T-helper 2 cell treated with Interferon-gamma antibody and Interleukin-4, amounts not matched to agents 100 ng/mL and 5 ng/mL, for 36 hours (primary cell): ENCODE results near the gene PNPO. TPM values are rescaled to one million over a fixed set of nuclear protein-coding genes. Genes with fewer than 3 reads are reported as not detected.

ENCODE experiments used
- intact Hi-C: fragments of 100-400 bp; cut with micrococcal nuclease; formaldehyde crosslinking; loops from one replicate; pipeline ENCODE4 v1.15.1; 2023
- total RNA-seq: library from RNA; stranded (reverse); gene quantifications from 2 replicates; pipeline ENCODE4 v1.2.3, GENCODE V29; 2022

PNPO gene
- total RNA-seq: 37.9 and 39.4 TPM in 2 replicates

DNA sequence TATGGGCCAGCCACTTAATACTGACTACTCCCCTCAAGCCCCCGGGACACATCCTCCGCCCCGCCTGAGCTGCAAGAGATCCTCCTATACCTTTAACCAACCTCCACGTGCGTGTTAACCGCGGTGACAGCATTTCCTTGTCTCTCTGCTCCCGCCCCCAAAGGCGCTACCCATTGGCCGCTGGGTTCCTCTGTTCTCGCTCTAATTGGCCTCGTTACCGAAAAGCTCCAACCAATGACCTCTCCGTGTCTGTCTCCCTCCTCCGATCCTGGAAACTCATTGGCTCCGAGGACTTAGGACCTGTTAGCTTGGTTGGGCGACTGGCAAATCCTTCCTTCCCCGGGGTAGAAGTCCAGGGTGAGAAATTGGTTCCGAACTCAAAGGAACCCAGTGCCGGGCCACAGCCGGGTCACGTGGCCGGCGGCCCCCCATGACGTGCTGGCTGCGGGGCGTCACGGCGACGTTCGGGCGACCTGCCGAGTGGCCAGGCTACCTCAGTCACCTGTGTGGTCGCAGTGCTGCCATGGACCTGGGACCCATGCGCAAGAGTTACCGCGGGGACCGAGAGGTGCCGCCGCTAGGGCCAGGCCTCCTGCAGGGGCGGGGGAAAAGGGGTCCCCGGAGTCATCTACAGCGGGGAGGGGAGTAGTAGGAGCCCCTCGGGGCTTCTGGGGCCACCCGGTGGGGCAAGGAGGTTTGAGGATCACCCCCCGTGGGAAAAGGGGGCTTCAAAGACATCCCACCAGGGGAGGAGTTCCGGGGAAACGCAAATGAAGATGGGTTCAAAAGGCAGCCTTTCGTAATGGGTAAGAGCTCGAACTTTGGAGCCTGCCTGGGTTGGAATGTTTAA is at the start of gene PNPO:
Gene PNPO (plus strand): TSS at position 326 of the 850 bp plus-strand sequence. CDS start 105 bp downstream, at position 431.
- intact Hi-C loops: loop anchor here (1.0 to 10.0 kb wide), 5 partner anchors 29 to 163 kb away; partner anchors contain the start of genes CBX1, CDK5RAP3, NFE2L1 and SCRN2

DNA sequence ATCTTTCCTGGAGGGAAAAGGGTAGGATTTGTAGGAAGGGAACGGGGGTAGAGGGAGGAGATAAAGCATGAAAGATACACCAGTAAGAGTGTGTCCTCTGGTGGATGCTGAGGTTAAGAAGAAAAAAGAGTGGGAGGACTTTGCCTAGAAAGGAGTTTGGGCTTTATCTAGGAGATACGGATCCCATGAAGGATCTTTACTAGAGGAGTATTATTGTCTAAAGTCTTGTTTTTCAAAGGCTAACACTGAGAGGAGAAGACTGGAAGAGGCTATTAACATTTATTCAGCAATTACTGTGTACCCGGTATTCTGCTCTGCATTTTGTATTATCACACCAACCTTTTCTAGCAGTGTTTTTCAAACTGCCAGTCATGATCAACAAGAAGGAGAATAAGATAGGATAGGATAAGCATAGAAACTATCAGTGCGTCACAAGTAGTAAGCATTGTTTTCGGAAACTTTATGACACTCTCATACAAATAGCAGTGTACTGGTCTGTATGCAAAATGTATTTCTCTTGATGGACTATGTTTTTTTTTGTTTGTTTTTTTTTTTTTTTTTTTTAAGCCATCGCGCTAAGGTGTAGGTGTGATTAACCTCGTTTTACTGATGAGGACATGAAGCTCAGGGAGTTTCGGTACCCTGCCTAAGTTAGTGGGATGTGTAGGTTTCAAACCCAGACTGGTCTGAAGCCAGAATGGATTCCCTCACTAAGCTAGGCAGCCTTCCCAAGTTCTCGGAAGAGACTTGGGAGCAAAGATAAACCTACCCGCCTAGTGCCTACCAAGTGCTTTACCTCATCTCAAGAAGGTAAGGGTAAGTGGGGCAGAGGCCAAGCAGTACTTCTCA is 46.6 kb upstream of the PNPO start:
- intact Hi-C loops: loop anchor here (2.0 to 5.0 kb wide), 4 partner anchors 54 to 1013 kb away; partner anchors contain the start of genes TBX21 and UBE2Z

GRCh38 chr17:47895347-47895855 is 46.0 kb upstream of the PNPO start:
- intact Hi-C loops: loop anchor here (2.0 to 5.0 kb wide), 4 partner anchors 53 to 1012 kb away; partner anchors contain the start of genes TBX21 and UBE2Z

DNA sequence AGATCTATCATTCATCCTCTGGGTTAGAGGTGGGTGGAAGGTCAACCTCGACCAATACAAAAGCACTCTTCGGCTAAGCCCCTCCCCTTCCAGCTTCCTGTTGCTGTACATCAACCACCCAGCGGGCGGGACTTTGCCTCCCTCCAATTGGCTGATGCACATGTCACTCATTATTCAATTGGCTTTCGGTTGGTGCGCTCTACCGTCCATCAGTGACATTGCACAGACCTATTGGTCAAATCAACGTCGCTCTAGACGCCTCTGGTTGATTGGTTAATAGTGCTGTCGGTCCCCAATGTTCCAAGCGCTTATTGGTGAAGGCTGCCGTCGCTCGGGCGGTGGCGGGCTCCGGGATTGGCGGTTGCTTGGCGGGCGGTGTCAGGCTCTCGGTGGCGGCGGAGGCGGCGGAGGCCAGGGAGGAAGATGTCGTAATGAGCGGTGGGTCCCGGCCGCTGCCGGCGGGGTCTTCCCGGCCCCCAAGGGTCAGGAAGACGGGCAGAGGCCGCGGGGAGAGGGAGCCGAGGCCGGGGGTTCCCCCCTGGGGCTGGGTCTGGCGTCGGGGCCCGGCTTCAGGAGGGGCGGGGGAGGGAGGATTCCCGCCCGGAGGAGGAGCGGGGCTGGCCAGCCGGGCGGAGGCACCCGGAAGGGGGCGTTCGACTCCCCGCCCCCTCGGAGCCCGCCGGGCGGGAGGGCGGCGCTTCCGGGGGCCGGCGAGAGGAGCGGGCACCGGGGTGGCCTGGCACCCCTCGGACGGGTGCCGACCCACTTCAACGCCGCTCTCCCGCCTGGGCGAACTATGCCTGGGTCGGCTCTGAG is 45.3 kb upstream of the PNPO start, which contains the start of gene SP2:
Gene SP2 (plus strand): TSS at position 381 of the 816 bp plus-strand sequence. CDS start 51 bp downstream, at position 432.
- intact Hi-C loops: loop anchor here (1.0 to 5.0 kb wide), 8 partner anchors 45 to 1011 kb away; partner anchors contain the start of genes KPNB1, LRRC46, MRPL10 and PNPO

- intact Hi-C loops: loop anchor here (1.0 to 5.0 kb wide), 6 partner anchors 44 to 1010 kb away; partner anchors contain the start of genes KPNB1, LRRC46, MRPL10 and PNPO
Measured at GRCh38 chr17:47896672-47897490, 44.5 kb upstream of the PNPO start.

- intact Hi-C loops: loop anchor here (5.0 kb wide), 2 partner anchors 165 to 1010 kb away; partner anchors contain the start of genes TBX21 and UBE2Z
Measured at GRCh38 chr17:47897561-47897960, 43.8 kb upstream of the PNPO start.

DNA sequence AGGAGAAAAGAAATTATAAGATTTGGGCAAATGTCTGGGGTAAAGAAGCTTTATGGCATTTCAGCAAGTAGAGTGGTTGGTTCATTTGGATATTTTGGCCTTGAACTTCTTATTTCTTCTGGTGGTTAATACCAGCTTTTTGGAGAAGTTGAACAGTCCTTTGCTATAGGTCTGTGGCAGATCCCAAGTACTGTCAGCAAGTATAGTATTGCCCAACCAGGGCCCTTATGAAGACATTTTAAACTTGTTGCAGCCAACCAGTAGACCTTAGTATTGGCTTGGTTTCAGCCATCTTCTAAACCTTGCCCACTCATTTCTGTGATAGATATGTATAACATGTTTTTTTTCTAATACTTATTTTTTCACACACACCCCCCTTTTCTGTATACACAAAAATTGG is 43.1 kb upstream of the PNPO start:
- intact Hi-C loops: loop anchor here (5.0 kb wide), 2 partner anchors 166 to 1009 kb away; partner anchors contain the start of genes TBX21 and UBE2Z

DNA sequence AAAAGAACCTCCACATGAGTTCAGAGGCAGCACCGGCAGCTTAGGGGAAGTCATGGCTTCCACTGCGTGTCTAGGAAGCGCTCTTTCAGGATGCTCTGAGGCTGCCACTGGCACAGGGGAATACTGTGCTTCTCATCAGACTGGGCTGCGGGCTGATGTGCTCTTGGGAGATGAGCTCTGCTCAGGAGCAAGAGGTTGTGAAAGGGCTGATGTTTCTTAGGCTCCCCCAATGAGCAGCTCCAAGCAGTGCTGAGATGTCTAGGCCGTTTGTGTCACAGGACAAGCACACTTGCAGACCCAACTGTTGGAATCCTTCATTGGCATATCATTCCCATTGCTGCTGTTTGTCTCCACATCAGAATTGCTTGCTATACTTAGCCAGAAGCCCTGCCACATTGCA is 41.7 kb upstream of the PNPO start:
- intact Hi-C loops: loop anchor here (5.0 kb wide), 2 partner anchors 167 to 1008 kb away; partner anchors contain the start of genes TBX21 and UBE2Z

DNA sequence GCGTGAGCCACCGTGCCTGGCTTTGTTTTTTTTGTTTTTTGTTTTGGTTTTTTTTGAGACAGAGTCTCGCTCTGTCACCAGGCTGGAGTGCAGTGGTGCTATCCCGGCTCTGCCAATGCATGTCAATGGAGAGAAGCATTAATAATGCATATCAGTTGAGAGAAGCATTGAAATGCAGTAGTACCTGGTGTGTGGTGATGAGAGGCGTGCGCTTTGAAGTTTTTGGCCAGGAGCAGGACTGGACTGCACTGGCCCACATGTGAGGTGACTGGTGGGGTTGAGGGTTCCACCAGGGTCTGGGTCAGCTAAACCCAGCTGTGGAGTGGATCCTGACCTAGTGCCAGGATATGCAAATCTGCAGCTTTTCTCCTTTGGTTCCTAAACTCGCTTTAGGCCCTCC is 39.9 kb upstream of the PNPO start:
- intact Hi-C loops: no loop called here

DNA sequence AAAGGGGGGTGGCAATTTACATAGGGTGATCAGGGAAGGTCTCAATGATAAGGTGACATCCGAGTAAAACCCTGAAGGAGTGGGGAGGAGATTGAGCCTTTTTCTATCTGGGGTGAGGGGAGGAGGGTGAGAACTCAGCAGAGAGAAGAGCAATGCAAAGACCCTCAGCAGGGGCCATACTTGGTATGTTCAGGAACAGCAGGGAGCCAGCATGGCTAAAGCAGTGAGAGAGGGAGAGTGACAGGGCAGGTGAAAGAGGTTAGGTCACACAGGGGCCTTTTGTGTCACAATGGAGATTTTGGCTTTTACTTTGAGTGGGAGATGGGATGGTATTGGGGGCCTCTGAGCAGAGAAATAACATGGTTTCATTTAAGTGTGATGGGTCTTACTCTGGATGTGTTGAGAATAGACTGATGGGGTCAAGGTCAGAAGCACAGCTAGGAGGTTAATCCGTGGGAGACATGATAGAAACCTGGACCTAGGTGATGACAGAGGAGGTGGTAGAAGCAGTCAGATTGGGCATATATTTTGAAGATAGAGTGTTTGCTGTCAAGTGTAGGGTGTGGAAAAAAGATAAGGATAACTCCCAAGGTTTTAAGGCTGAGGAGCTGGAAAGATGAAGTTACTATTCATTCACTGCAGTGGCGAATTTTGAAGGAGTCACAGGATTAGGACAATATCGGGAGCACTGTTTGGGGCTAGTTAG is 39.2 kb upstream of the PNPO start:
- intact Hi-C loops: no loop called here

DNA sequence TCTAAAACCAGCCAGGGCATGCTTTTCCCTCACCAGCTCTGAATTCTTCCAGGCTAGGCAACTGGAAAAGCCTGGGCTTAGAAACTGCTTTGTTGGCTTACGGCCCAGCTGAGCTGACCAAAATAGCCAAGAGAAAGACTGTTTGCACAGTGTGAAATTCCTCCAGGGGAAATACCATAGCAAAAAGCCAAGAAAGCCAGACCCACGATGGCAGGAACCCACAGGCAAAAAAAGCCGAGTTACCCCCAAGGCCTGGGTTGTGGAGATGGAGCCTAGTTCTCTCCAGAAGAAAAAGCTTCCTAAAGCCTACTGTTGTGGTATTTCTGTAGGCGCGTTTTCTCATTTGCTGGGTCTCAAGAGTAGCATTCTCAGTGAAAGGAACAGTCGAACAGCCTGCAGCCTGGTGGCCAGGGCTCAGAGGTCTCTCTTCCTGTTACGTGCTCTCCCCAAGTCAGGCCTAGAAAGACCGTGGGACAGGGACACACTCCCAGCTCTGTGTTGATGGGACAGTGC is 36.1 kb upstream of the PNPO start:
- intact Hi-C loops: no loop called here

DNA sequence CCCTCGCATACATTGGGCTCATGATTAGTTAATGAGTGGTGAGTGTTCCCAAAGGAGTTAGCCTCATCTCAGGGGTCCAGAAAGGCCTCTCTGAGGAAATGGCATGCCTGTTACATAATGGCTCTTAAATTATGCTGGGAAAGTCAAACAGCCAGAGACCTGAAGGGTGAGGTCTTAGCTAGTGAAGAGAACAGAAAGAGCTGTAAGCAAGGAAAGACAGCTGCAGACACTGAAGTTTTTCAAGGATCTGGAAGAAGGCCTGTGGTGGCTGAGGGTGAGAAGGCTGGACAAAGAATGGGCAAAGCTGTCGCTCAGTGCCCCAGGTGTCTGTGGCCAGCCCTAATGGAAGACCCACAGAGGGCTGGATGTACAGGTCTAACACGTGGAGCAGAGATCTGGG is 34.9 kb upstream of the PNPO start:
- intact Hi-C loops: no loop called here

DNA sequence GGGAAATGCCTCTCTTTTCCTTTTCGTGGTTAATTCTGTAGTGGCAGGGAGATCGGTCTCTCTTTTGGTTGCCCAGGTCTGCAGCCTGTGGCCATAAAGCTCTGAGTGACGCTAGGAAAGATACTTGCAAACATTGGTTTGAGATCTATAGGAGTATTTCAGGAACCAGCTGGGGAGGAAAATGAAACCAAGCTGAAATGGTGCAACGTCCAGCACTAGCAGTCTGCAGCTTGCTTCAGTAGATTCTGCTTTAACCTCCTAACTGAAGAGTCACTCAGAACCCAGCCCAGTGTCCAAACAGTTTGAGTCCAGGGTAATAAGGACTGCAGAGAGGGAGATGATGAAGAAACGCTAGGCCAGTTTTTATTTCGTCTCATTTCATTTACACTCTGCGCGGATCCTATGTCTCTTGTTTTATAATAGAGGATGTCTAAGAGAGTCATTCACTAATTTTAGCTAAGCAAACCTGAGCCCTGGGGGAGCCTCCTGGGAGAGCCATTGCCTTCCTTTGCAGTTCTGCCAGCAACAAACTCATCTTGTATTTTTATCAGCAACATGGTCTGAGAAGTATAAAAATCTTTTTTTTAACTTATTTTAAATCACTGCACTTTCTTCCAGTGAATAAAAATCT is 33.3 kb upstream of the PNPO start:
- intact Hi-C loops: no loop called here

DNA sequence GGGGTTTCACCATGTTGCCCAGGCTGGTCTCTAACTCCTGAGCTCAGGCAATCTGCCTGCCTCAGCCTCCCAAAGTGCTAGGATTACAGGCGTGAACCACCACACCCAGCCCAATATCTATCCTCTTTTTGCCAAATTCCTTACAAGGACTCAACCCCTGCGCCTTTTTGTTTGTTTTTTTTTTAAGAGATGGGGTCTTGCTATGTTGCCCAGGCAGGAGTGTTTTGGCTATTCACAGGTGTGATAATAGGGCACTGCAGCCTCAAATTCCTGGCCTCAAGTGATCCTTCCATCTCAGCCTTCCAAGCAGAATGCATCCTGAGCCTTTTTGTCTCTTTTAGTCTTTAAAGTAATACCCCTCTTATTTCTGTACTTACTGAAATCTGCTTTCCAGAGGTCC is 28.3 kb upstream of the PNPO start:
- intact Hi-C loops: no loop called here

DNA sequence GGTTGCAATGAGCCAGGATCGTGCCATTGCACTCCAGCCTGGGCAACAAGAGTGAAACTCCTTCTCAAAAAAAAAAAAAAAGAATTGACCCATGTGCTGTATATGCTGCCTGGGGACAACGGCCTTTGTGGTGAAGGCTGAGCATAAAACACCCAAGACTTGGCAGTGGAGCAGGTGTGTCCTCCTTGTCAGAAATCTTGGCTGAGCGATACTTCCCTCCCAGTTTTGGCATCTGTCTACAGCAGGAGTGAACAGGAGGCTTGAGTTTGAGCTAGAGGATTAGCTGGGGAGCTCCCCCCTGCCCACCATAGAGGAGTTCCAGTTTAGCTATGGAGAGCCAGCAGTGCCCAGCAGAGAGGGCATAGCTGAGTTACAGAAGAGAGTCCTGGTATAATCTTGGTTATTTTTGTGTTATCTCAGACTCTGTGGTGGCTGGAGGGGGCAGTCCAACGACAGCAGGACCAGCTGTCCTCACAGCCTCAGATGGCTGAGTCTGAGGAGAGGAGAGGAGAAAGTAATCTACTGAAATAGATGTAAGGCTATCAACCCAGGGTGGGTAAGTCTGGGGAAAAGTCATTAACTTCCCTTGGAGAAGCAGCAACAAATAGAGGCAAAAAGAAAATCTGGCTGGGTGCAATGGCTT is 26.9 kb upstream of the PNPO start:
- intact Hi-C loops: no loop called here

- intact Hi-C loops: no loop called here
Measured at GRCh38 chr17:47915776-47916398, 25.5 kb upstream of the PNPO start.
